ENCODE results near the gene PNMA1. TPM values are rescaled to one million over a fixed set of nuclear protein-coding genes. Genes with fewer than 3 reads are reported as not detected.

Gene PNMA1
- total RNA-seq, 1 experiment from 2014 or later: 16.7 TPM

DNA sequence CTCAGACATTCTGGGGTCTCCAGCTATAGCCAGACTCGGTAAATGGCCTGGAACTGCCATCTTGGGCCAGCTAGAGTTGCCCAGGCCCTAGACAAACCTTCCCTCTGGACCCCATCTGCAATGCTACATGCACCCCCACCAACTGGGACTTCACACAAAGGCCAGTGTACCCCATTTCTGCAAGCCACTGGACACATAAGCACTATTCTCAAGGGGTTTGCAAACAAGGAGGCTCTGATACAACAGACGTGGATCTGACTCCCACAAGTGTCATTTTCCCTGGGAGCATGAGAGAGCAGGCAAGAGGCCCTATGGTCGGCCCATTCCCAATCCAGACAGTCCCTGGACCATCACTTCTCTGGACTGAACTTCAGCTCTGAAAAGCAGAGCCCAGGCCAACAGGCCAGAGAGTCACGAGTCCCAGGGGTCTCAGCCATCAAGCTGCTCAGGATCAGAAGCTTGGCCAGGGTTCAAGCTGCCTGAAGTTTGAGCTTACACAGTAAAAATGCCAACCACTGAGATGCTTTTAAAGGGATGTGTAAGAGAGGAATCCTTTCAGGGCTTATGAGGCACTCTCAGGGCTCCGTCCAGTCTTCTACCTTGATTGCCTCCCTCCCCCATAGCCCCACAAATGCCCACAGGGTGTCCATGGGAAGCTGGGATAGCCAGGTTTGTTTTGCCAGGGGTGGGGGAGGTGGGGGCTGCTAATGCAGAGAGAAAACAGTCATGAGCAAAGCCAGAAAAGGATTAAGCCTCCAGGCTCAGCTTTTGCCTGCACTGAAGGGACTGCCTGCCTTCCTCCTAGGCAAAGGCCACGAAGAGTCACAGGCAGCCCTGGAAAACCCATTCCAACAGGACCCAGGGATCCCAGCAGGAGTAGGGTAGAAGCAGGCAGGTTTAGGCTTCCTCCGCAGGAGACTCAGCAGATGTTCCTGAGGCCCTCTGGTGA lies 31.7 kb upstream of the PNMA1 start:
- H3K4me3 ChIP-seq: no peak overlapping the region
- H3K27me3 ChIP-seq (replicated peaks): no peaks in the 10 kb centered on the region
- H3K9me3 ChIP-seq (replicated peaks): no peaks in the 10 kb centered on the region
- peaks cover 3% of the 10 kb centered on the region; the same call in 1 of the 2 replicates for H3K36me3 ChIP-seq
- peaks cover 46% of the 10 kb centered on the region for H3K4me1 ChIP-seq (replicated peaks)
- H3K27ac ChIP-seq: no peak overlapping the region
- DNase-seq (ENCODE audit: low read depth in 1 of 2, low spot score in 2 of 2): no peak

DNA sequence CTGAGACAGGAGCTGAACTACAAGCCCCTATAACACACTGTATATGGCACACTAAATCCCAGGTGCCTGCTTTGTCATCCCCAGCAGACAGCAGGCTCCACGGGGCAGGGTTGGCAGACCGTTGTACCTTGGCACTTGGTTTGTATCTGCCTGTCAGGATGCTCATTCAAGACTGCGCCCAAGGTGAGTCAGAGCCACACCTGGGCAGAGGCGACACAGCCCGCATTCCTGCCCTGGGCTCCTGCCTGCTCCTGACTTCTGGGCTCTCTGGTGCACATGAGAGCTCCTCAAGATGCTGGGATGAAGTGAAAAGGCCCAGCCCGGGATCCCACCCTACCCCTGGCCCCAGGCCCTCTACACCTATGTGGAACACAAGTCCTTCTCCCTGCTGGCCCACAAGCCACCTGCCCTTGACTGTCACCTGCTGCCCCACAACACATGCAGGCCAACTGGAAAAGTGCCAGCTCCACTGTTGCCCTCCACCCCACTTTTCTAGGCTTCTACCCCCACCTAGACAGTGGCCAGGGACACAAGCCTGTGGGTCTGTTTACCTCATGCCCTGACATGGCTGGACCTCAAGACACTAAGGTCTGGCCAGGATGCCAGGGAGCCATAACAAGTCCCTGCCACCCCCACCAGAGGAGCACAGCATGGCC lies 30.8 kb upstream of the PNMA1 start:
- DNase-seq (ENCODE audit: low read depth in 1 of 2, low spot score in 2 of 2): no peak
- no peaks in the 10 kb centered on the region for H3K27me3 ChIP-seq (replicated peaks)
- no peak overlapping the region for H3K4me3 ChIP-seq
- no peaks in the 10 kb centered on the region for H3K9me3 ChIP-seq (replicated peaks)
- peaks cover 38% of the 10 kb centered on the region for H3K4me1 ChIP-seq (replicated peaks)
- H3K27ac ChIP-seq: no peak overlapping the region
- H3K36me3 ChIP-seq: peaks cover 3% of the 10 kb centered on the region

DNA sequence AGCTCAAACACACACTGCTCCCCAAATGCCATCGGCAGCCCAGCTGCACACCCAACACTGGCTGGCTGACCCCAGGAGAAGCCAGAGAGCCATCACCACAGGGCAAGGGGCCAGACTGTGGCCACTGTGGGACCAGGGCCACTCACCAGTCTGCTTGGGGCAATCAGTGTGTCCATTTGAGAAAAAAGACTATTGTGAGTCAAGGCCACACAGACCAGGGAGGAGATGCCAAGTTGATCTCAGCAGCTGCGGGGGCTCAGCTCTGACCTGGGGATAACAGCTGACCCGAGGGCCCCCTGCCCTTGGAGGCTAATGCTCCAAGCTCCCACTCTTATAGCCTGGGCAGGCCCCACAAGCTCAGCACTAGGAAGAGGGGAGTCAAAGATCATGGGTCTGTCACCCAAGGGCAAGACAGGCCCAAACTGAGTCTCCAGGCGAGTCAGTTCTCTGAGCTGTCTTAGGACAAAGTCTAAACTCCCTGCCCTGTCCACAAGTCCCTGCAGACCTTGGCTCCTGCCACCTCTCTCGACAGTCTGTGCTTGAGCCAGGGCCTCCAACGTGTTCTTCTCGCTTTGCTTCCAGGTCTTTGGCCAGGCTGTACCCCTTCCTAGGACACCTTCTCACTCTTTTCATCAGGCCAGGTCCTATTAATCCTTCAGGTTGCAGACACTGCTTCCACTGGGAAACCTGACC lies 30.1 kb upstream of the PNMA1 start:
- Histone ChIP-seq H3K27ac (no peak overlapping the region), H3K4me1 (replicated peaks) (peaks cover 34% of the 10 kb centered on the region), H3K27me3 (replicated peaks) (no peaks in the 10 kb centered on the region), H3K4me3 (no peak overlapping the region), H3K9me3 (replicated peaks) (no peaks in the 10 kb centered on the region), H3K36me3 (peaks cover 10% of the 10 kb centered on the region)
- DNase-seq (ENCODE audit: low read depth in 1 of 2, low spot score in 2 of 2): no peak

DNA sequence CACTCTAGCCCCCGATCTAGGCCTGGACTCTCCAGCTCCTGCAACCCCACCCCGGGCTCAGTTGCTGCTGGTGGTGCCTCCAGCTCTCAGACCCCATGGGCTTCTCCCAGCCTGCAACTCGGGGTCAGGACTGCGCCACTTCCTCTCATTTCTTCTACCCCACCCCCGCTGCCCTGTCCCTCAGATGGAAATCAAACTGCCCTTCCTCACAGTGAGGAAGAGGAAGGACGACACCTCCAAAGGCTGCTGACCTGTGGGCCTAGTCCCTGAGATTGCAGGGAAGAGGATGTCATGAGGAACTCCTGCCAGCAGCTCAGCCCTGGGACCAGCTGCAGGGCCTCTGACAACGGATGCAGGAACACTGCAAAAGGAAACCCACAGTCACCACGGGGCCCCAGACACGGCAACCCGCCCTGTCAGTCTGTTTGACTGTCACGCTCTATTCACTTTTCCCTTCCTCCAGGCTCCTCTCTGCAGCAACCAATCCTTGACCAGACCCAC lies 29.3 kb upstream of the PNMA1 start:
- no peak overlapping the region for H3K27ac ChIP-seq
- H3K9me3 ChIP-seq (replicated peaks): no peaks in the 10 kb centered on the region
- no peak overlapping the region for H3K4me3 ChIP-seq
- H3K36me3 ChIP-seq: peaks cover 18% of the 10 kb centered on the region
- no peaks in the 10 kb centered on the region for H3K27me3 ChIP-seq (replicated peaks)
- DNase-seq (ENCODE audit: low read depth in 1 of 2, low spot score in 2 of 2): no peak
- peaks cover 34% of the 10 kb centered on the region for H3K4me1 ChIP-seq (replicated peaks)

DNA sequence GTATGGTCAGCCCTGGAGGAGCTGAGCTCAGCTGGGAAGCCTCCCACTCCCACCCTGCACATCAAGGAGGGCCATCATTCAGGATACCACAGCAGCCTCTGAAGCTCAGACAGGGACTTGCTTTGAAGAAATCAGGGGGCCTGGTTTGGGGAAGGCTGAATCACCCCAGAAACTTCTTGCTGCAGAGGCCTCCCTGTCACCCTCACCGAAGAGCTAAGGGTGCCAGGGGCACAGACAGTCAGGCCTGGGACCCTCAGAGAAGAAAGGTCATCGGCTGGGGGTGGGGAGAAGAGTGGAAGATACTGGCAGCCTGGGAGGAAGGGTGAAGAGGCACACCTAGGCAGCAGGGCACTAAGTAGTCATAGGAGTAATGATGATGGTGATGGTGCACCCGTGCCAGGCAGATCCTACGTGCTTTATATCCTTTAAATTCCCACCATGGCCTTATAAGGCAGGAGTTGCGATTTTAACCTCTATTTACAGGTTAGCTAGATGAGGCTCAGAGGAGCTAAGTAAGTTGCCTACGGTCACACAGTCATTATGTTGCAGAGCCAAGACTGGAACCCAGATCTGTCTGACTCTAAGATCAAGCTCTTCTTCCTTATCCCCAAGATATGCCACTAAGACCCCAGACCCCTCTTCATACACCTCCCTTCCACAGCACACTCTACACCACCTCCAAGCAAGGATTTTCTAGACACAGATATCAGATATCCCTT lies 28.5 kb upstream of the PNMA1 start:
- Histone ChIP-seq H3K4me1 (replicated peaks) (peaks cover 34% of the 10 kb centered on the region), H3K27ac (no peak overlapping the region), H3K36me3 (peaks cover 26% of the 10 kb centered on the region), H3K9me3 (replicated peaks) (no peaks in the 10 kb centered on the region), H3K27me3 (replicated peaks) (no peaks in the 10 kb centered on the region), H3K4me3 (no peak overlapping the region)
- no peak for DNase-seq (ENCODE audit: low read depth in 1 of 2, low spot score in 2 of 2)

DNA sequence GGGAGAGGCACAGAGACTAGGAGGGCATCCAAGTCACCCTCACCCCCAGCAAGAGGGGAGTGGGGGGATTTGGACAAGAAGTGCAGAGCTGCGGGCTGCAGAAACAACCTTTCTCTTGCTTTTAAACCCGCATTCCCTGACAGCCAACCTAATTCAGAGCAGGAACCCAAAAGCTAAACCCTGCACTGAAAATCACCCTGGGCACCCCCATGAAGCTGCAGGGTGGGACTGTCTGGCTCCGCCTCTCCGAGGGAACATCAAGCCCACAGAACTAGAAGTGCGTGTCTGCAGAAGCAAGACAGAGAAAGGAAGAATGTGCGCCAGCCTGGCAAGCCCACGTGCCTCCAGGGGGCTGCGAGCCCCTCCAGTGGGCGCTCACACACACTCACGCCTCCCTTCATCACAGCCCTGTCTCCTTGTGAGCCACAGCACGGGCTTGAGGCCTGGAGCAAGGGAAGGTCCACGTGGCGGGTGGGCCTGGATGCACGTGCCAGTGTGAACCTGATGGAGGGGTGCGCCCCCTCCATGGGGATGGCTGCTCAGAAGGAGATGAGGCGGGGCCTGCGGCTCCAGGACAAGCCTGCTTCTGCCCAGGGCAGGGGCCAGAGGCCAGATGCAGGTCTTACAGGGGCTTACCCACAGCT lies 27.8 kb upstream of the PNMA1 start:
- no peak overlapping the region for H3K4me3 ChIP-seq
- H3K27ac ChIP-seq: peak overlapping the region; percentile 17; the same call in 1 of the 2 replicates
- no peaks in the 10 kb centered on the region for H3K27me3 ChIP-seq (replicated peaks)
- peaks cover 31% of the 10 kb centered on the region for H3K36me3 ChIP-seq
- DNase-seq (ENCODE audit: low read depth in 1 of 2, low spot score in 2 of 2): peak in 1 of 2 experiments; percentile 10
- H3K4me1 ChIP-seq (replicated peaks): peaks cover 34% of the 10 kb centered on the region
- no peaks in the 10 kb centered on the region for H3K9me3 ChIP-seq (replicated peaks)

DNA sequence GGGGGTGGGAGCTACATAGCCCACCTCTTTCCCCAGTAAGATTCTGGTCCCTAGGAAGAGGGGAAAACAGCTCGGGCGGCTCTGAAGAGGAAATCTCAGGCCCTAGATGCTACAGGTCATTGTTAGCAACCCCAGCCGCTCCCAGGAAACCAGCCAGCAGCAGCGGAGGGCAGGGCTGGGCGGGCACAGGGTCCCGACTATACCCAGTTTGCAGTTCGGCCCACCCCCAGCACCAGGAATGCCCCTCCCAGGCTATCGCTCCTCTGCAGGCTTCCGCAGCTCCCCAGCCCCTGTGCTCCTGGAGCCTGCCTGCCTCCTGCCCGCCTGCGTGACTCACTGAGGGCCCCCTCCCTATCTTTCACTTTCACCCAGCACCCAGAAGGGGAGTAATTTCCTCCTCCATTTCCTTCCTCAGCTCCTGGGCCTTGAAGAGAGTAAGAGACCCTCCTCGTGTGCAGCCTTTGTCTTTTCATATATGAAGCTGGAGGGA lies 27.2 kb upstream of the PNMA1 start:
- Histone ChIP-seq H3K27me3 (replicated peaks) (no peaks in the 10 kb centered on the region), H3K9me3 (replicated peaks) (no peaks in the 10 kb centered on the region), H3K4me1 (replicated peaks) (peaks cover 34% of the 10 kb centered on the region), H3K36me3 (peaks cover 34% of the 10 kb centered on the region), H3K4me3 (no peak overlapping the region), H3K27ac (peak overlapping the region; percentile 17; the same call in 1 of the 2 replicates)
- peak; percentile 59 to 76 for DNase-seq (ENCODE audit: low read depth in 1 of 2, low spot score in 2 of 2)

DNA sequence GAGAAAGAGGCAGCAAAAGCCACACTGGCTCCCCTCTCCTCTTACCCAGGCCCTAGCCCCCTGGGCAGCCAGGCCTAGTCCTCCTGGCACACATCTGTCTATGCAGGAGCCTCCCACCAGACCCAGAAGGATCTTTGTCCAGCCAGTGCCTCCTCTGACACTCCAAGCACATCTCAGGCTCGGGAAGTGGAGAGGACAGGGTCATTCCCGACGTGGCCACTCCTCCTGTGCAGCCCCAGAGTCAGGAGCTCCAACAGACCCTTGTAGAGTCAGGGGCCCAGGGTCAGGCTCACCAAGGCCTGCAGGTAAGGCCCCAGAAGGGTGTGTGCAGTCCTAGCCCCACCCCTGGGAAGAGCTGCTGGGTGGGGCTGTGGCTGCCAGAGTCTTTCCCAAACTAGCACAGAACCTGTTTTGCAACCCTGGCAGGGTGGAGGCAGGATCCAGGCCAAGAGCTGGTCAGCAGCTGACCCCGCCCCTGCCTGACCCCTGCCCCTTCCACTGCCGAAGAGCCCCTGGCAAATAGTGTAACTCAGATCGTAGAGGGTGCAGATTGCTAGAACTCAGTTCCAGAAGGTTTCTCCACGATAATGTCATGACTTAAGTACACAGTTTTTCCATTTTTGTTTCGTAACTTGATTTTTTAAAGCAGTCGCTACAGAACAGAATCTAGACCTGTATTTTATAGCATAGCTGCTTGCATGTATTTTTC lies 26.6 kb upstream of the PNMA1 start:
- Histone ChIP-seq H3K4me3 (no peak overlapping the region), H3K27me3 (replicated peaks) (no peaks in the 10 kb centered on the region), H3K4me1 (replicated peaks) (peaks cover 34% of the 10 kb centered on the region), H3K36me3 (peaks cover 35% of the 10 kb centered on the region), H3K9me3 (replicated peaks) (no peaks in the 10 kb centered on the region), H3K27ac (no peak overlapping the region)
- DNase-seq (ENCODE audit: low read depth in 1 of 2, low spot score in 2 of 2): no peak

DNA sequence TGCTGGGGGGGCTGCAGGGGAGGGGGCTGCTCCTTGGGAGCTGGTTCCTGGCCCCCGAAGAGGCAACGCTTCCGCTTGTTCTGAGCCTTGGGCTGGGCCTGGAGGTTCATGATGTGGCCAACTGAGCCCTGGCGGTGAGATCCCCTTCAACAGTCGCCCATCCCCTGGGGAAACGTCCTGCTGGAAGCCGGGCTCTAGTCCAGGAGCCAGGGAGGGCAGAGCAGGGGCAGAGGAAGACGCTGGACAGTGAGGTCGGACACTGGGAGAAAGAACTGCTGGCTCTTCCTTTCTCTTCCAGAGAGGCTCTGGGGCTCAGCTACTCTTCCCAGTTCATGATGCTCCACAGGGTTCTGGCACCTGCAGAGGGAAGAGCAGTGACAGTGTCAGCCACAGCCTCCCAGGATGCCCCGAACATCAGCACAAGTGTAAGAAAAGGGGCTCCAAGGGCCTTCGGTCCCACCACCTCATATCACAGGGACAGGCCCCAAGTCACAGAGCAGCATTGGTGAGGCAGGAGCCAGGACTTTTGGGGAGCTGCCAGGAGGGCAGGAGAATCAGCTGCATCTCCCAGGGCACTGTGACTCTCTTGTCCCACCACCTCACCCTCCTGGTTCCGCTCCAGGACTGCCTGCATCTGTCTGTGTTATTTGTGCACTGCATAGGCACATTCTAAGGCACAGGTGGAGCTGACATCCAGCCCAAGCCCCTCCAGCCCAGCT lies 25.9 kb upstream of the PNMA1 start:
- H3K9me3 ChIP-seq (replicated peaks): no peaks in the 10 kb centered on the region
- DNase-seq (ENCODE audit: low read depth in 1 of 2, low spot score in 2 of 2): no peak
- no peak overlapping the region for H3K27ac ChIP-seq
- no peaks in the 10 kb centered on the region for H3K27me3 ChIP-seq (replicated peaks)
- peaks cover 42% of the 10 kb centered on the region for H3K36me3 ChIP-seq
- H3K4me3 ChIP-seq: no peak overlapping the region
- peaks cover 34% of the 10 kb centered on the region for H3K4me1 ChIP-seq (replicated peaks)

DNA sequence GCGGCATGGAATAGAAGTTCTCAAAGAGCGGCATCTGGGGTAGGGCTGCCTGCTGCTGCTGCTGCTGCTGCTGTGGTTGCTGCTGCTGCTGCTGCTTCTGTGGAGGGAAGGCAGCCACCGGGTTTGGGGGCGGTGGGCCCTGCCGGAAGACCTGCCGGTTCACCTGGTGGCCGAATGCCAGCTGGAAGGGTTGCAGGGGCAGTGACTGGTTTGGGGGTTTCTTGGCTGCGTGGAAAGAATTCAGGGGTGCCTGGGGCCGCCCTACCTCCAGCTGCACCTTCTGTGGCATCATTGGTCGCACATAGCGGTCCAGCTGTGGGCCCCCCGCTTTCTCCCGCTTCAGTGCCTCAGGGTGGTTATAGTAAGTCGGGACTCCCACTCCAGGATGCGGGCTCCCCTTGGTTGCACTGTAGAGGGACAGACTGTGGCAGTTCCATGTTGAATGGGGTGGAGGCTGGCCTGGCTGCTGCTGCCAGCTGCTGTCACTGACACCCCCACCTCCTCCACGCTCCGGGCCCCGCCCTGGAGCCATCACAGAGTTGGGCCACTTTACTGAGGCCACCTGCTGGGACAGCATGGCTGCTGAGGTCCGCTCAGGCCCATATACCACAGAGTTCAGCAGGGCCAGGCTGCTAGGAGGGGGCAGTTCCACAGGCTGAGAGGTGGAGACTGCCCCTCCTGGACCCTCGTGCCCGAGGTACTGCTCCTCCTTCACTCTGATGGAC lies 25.2 kb upstream of the PNMA1 start:
- H3K27ac ChIP-seq: no peak overlapping the region
- H3K4me3 ChIP-seq: no peak overlapping the region
- H3K36me3 ChIP-seq: peaks cover 49% of the 10 kb centered on the region
- no peak for DNase-seq (ENCODE audit: low read depth in 1 of 2, low spot score in 2 of 2)
- H3K27me3 ChIP-seq (replicated peaks): no peaks in the 10 kb centered on the region
- H3K4me1 ChIP-seq (replicated peaks): peaks cover 32% of the 10 kb centered on the region
- H3K9me3 ChIP-seq (replicated peaks): no peaks in the 10 kb centered on the region

DNA sequence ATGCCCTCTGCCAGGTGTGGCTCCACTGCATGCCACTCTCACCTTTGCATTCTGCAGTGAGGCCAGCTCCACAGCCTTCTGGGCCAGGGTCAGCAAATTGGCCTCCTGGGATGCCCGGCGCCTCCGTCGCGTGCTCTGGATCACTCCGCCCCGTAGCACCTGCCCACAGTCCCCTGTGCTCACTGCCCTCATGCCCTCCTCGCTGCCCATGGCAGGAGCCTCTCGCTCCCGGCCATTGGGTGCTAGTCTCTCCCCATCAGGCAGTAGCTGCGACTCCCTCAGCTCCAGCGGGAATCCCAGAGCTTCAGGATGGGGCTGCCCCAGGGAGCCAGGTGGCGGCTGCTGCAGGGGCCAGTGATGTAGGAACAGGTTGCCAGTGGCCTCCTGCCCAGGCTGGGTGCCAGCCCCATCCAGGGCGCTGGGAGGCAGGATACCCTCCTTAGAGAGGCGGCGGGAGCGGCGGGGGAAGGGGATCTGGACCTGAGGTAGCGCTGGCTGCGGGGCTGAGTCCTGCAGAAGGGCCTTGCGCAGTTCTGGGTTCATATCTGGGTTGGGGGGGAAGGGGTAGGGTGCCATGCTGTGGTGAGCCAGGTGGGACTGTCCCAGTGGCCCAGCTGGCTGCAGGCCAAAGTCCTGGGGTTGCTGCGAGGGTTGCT lies 24.5 kb upstream of the PNMA1 start:
- Histone ChIP-seq H3K4me3 (no peak overlapping the region), H3K36me3 (peaks cover 56% of the 10 kb centered on the region)

More for the DNA sequence above, 24.5 kb upstream of the PNMA1 start:
- no peak overlapping the region for H3K27ac ChIP-seq
- no peaks in the 10 kb centered on the region for H3K9me3 ChIP-seq (replicated peaks)
- H3K4me1 ChIP-seq (replicated peaks): peaks cover 26% of the 10 kb centered on the region
- DNase-seq (ENCODE audit: low read depth in 1 of 2, low spot score in 2 of 2): no peak
- H3K27me3 ChIP-seq (replicated peaks): no peaks in the 10 kb centered on the region

Measured in SJSA1 (cell line).